ENCODE measurements around the gene IFITM10. TPM values are rescaled to one million over a fixed set of nuclear protein-coding genes. Genes with fewer than 3 reads are reported as not detected.

The IFITM10 gene
- total RNA-seq, 1 experiment from 2014 or later, result 2.0 TPM

DNA sequence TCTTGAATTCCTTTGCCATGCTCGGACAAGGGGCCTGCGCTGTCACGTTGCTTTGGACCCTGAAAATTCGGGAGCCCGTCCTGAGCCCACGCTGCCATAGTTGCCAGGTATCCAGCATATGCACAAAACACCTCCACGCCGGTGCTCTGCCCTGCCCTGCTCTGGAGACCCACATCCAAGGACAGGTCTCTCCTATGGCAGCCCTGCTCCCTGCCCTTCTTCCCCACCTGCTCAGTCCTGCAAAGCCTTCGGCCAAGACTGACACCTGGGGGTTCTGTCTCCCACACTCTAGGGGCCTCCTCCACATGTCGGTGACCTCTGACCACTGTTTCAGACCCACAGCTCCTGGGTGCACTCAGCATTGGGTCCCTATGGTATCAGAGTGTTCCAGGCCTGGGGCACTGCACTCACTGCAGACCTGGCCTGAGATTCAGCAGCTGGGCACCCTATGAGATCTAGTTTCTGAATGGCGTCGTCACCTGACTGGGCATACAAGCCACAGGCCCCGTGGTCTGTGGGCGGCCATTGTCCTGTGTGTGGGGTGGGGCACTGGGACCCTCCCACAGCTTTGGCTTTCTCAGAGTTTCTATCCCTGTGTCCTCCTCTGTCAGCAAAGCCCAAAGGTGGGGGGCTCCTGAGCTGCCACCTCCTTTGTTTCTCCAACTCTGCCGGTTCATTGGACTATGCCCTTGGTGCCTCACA, 55.4 kb downstream of the IFITM10 start:
- no peak overlapping the region for H3K4me3 Mint-ChIP-seq (ENCODE audit: unreplicated experiment)
- peaks cover 11% of the 10 kb centered on the region for H3K4me1 Mint-ChIP-seq (ENCODE audit: insufficient read depth, unreplicated experiment)
- H3K36me3 Mint-ChIP-seq (ENCODE audit: insufficient read depth, unreplicated experiment), result peaks cover 6% of the 10 kb centered on the region
- TF ChIP-seq, protein P1, sequence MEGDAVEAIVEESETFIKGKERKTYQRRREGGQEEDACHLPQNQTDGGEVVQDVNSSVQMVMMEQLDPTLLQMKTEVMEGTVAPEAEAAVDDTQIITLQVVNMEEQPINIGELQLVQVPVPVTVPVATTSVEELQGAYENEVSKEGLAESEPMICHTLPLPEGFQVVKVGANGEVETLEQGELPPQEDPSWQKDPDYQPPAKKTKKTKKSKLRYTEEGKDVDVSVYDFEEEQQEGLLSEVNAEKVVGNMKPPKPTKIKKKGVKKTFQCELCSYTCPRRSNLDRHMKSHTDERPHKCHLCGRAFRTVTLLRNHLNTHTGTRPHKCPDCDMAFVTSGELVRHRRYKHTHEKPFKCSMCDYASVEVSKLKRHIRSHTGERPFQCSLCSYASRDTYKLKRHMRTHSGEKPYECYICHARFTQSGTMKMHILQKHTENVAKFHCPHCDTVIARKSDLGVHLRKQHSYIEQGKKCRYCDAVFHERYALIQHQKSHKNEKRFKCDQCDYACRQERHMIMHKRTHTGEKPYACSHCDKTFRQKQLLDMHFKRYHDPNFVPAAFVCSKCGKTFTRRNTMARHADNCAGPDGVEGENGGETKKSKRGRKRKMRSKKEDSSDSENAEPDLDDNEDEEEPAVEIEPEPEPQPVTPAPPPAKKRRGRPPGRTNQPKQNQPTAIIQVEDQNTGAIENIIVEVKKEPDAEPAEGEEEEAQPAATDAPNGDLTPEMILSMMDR (IDR thresholded peaks at IDR 0.05; ENCODE audit: unreplicated experiment), result no peak
- no TSS peak for BruUV-seq (replicated peaks)
- intact Hi-C loops (cut with micrococcal nuclease), result loop anchor here (5.0 kb wide), 1 partner anchor 43 kb away; no protein-coding TSS in a partner anchor
- H3K27me3 Mint-ChIP-seq (ENCODE audit: insufficient read depth, unreplicated experiment), result no peaks in the 10 kb centered on the region
- DNase-seq (ENCODE audit: unreplicated experiment), result no peak
- H3K9me3 Mint-ChIP-seq (ENCODE audit: unreplicated experiment), result no peaks in the 10 kb centered on the region
- CTCF ChIA-PET, result interaction anchor here (0.7 to 6.0 kb wide), 28 partner anchors 8 to 617 kb away, joined by 3 to 171 read pairs (median 9); partner anchors contain the start of genes H19, MRPL23 and SYT8
- no peak overlapping the region for H3K27ac Mint-ChIP-seq (ENCODE audit: low read depth, unreplicated experiment)
- POLR2A ChIA-PET, result interaction anchor here (1.6 to 2.6 kb wide), 4 partner anchors 43 to 253 kb away, joined by 4 to 49 read pairs (median 8); partner anchors contain the start of genes MRPL23 and SYT8

DNA sequence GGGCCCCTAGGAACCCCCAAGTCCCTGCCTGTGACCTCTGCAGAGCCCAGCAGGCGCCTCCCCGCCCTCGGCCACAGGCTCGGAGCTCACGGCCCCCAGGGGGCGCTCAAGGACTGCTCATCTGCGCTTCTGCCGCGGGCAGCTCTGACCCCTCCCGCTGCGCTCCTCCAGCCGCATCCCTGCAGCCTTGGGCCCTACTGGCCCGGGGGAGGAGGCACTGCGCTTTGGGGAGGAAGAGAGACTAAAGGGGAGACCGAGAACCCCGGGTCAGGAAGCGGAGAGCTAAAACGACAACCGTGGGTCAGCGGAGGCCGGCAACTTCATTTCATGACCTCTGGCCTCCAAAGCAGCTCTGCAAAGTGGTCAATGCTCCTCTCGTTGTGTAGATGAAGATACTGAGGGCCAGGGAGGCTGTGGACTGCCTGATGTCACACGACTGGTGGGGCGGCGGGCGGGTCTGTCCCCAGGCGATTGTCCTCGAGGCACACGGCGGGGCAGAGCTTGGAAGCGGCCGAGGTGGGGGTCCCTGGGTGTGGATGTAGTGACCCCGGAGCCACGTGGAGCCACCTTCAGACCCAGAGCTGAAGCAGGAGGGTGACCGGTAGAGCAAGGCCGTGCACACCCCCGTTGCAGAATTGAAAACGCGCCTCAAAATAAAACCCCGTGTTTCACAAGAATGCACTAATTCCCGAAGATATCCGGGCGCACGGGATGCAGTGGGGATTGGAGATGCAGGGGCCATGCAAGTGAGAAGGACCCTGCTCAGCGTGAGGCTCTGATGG, 56.1 kb downstream of the IFITM10 start:
- Mint-ChIP-seq H3K4me1 (ENCODE audit: insufficient read depth, unreplicated experiment) (peaks cover 11% of the 10 kb centered on the region), H3K36me3 (ENCODE audit: insufficient read depth, unreplicated experiment) (peaks cover 6% of the 10 kb centered on the region), H3K27me3 (ENCODE audit: insufficient read depth, unreplicated experiment) (no peaks in the 10 kb centered on the region), H3K4me3 (ENCODE audit: unreplicated experiment) (peak overlapping the region; percentile 11), H3K27ac (ENCODE audit: low read depth, unreplicated experiment) (no peak overlapping the region), H3K9me3 (ENCODE audit: unreplicated experiment) (no peaks in the 10 kb centered on the region)
- no TSS peak for BruUV-seq (replicated peaks)
- intact Hi-C loops (cut with micrococcal nuclease), result loop anchor here (5.0 kb wide), 1 partner anchor 42 kb away; no protein-coding TSS in a partner anchor
- ChIA-PET POLR2A (interaction anchor here (0.6 to 2.6 kb wide), 12 partner anchors 23 to 308 kb away, joined by 3 to 49 read pairs (median 4); partner anchors contain the start of genes MRPL23 and SYT8), CTCF (interaction anchor here (0.5 to 6.0 kb wide), 74 partner anchors 7 to 1207 kb away, joined by 3 to 171 read pairs (median 5); partner anchors contain the start of genes H19, MRPL23 and SYT8)
- DNase-seq (ENCODE audit: unreplicated experiment), result peak; percentile 69
- TF ChIP-seq, protein P1 (IDR thresholded peaks at IDR 0.05; ENCODE audit: unreplicated experiment), result peak; percentile 91

DNA sequence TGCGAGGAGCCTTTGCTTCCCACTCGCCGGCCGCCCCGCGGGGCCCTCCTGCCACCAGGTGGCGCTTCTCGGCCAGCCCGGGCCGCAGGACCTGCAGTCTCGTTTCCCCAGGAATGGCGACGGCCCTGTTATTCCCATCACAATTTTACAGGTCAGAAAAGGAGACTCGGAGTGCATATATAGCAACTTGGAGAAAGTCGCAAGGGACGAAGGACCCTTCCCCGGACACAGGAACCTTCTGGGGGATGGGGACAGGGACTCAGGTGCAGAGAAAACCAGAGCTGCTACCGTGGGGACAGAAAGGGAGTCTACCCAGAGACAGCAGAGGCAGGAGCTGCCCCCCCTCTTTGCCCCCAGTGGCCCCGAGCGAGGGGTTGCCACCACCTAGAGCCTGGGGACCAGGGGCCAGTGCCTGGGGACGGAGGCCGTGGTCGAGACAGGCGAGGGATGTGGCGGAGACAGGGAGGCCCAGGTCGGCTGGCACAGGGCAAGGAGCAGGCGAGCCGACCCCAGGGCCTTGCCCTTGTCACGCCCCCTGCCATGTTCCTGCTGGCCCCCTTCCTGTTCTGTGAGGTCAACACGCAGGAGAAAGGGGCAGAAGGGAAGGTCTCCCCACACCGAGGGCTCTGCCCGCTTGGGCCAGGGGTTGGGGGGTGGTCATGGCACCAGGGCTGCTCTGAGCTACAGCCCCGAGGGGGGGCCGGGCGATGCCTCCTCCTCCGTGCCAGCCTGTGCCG, 56.9 kb downstream of the IFITM10 start:
- no TSS peak for BruUV-seq (replicated peaks)
- peak; percentile 67 for DNase-seq (ENCODE audit: unreplicated experiment)
- no peaks in the 10 kb centered on the region for H3K9me3 Mint-ChIP-seq (ENCODE audit: unreplicated experiment)
- no peaks in the 10 kb centered on the region for H3K27me3 Mint-ChIP-seq (ENCODE audit: insufficient read depth, unreplicated experiment)
- H3K36me3 Mint-ChIP-seq (ENCODE audit: insufficient read depth, unreplicated experiment), result peaks cover 6% of the 10 kb centered on the region
- H3K4me1 Mint-ChIP-seq (ENCODE audit: insufficient read depth, unreplicated experiment), result peaks cover 11% of the 10 kb centered on the region
- ChIA-PET CTCF (interaction anchor here (0.6 to 6.0 kb wide), 68 partner anchors 8 to 1207 kb away, joined by 3 to 171 read pairs (median 5); partner anchors contain the start of genes H19, MRPL23 and SYT8), POLR2A (interaction anchor here (0.6 to 2.6 kb wide), 12 partner anchors 24 to 308 kb away, joined by 3 to 49 read pairs (median 4); partner anchors contain the start of genes MRPL23 and SYT8)
- no peak overlapping the region for H3K27ac Mint-ChIP-seq (ENCODE audit: low read depth, unreplicated experiment)
- TF ChIP-seq, protein P1 (IDR thresholded peaks at IDR 0.05; ENCODE audit: unreplicated experiment), result peak; percentile 78
- intact Hi-C loops (cut with micrococcal nuclease), result loop anchor here (1.0 to 5.0 kb wide), 3 partner anchors 41 to 457 kb away; no protein-coding TSS in a partner anchor
- H3K4me3 Mint-ChIP-seq (ENCODE audit: unreplicated experiment), result peak overlapping the region; percentile 64
